ENCODE measurements around the gene FAM8A1.

Gene FAM8A1

DNA sequence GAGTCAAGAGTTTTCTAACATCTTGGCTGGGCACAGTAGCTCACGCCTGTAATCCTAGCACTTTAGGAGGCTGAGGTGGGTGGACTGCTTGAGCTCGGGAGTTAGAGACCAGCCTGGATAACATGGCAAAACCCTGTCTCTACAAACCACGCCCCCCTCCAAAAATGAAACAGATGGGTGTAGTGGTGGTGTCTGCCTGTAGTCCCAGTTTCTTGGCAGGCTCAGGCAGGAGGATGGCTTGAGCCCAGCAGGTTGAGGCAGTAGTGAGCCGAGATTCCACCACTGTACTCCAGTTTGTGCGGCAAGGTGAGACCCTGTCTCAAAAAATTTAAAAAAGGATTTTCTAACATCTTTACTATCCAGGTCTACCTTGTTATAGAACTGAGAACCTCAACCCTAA lies 22.0 kb downstream of the FAM8A1 start:
- DNase-seq (ENCODE audit: low read depth) = no peak
- no peak overlapping the region for H3K4me3 ChIP-seq (ENCODE audit: low read depth, low read length)
- TF ChIP-seq, protein P1, sequence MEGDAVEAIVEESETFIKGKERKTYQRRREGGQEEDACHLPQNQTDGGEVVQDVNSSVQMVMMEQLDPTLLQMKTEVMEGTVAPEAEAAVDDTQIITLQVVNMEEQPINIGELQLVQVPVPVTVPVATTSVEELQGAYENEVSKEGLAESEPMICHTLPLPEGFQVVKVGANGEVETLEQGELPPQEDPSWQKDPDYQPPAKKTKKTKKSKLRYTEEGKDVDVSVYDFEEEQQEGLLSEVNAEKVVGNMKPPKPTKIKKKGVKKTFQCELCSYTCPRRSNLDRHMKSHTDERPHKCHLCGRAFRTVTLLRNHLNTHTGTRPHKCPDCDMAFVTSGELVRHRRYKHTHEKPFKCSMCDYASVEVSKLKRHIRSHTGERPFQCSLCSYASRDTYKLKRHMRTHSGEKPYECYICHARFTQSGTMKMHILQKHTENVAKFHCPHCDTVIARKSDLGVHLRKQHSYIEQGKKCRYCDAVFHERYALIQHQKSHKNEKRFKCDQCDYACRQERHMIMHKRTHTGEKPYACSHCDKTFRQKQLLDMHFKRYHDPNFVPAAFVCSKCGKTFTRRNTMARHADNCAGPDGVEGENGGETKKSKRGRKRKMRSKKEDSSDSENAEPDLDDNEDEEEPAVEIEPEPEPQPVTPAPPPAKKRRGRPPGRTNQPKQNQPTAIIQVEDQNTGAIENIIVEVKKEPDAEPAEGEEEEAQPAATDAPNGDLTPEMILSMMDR (IDR thresholded peaks at IDR 0.05; ENCODE audit: control insufficient read depth, extremely low read depth, insufficient read depth) = no peak

DNA sequence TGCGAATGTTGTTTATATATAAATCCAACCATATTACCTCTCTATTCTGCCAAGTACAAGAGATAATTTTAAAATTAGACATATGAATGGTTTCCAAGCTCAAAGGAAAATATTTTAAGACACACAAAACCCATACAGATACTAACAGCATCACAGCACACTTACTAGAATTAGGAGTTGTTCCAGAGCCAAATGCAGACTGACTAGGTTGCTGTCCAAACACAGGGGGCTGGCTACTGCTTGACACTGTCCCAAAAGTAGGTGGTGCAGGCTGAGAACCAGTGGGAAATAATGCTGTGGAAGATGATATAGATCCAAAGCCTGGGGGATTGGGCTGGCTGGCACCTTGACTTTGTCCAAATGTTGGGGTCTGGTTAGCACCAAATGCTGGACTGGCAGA lies 24.3 kb downstream of the FAM8A1 start:
- no peak for DNase-seq (ENCODE audit: low read depth)
- H3K4me3 ChIP-seq (ENCODE audit: low read depth, low read length) = no peak overlapping the region
- TF ChIP-seq, protein P1 (IDR thresholded peaks at IDR 0.05; ENCODE audit: control insufficient read depth, extremely low read depth, insufficient read depth) = no peak

DNA sequence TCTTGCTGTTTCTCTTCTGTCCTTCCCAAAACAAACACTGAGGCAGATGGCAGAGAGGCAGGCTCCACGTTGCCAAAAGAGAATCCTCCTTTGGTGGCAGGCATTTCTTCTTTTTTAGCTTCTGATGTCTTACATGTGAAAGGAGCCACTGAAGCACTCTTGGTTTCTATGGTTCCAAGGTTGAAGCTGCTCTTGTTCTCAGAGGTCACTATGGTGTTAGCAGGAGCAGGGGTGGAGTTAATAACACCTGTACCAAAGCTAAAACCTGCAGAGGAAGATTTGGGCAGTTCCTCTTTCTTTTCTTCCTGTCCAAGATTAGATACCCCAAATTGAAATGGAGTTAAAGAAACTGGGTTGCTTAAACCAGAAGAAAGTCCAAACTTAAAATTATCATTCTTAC lies 28.8 kb downstream of the FAM8A1 start:
- H3K4me3 ChIP-seq (ENCODE audit: low read depth, low read length) = no peak overlapping the region
- DNase-seq (ENCODE audit: low read depth) = no peak
- TF ChIP-seq, protein P1 (IDR thresholded peaks at IDR 0.05; ENCODE audit: control insufficient read depth, extremely low read depth, insufficient read depth) = no peak

DNA sequence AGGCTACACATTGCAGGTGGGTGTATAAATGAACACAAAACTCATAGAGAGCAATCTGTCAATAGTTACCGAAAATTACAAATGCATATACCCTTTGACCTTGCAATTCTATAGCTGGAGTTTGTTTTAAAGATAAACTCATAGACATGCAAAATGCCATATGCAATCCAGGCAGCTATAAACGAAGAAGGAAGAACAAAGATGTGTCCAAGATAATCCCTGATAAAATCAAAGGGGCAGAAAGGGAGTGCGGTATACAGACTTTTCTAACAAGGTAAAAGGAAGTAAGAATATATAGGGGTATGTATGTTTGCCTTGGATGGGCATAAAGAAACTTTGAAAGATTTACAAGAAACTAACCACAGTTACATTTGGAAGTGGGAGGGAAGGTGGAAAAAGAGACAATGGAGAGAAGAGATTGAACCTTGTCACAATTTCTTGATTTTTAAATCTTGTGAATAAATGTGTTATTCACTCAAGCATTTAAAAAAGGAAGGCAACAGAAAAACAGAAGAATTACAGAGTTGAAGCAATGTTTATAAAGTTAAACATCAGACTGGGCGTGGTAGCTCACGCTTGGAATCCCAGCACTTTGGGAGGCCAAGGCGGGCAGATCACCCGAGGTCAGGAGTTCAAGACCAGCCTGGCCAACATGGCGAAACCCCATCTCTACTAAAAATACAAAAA lies 29.9 kb downstream of the FAM8A1 start:
- DNase-seq (ENCODE audit: low read depth) = no peak
- TF ChIP-seq, protein P1 (IDR thresholded peaks at IDR 0.05; ENCODE audit: control insufficient read depth, extremely low read depth, insufficient read depth) = no peak
- H3K4me3 ChIP-seq (ENCODE audit: low read depth, low read length) = no peak overlapping the region

DNA sequence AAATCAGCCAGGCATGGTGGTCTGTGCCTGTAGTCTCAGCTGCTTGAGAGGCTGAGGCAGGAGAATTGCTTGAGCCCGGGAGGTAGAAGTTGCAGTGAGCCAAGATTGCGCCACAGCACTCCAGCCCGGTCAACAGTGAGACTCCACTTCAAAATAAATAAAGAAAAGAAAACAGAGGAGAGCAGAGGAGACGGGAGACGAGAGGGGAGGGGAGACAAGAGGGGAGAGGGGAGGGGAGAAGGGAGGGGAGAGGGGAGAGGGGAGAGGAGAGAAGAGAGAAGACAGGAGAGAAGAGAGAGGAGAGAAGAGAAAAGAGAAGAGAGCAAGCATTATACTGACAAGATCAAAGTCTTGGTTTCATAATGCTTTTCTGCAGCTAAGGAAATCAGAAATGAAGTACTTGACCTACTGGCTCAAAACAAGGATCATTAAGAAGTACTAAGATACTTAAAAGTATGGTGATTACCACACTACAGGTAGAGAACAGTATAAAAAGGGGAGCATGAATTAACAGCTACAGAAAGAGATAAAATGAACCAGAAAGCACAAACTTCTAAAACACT lies 30.5 kb downstream of the FAM8A1 start:
- no peak overlapping the region for H3K4me3 ChIP-seq (ENCODE audit: low read depth, low read length)

DNA sequence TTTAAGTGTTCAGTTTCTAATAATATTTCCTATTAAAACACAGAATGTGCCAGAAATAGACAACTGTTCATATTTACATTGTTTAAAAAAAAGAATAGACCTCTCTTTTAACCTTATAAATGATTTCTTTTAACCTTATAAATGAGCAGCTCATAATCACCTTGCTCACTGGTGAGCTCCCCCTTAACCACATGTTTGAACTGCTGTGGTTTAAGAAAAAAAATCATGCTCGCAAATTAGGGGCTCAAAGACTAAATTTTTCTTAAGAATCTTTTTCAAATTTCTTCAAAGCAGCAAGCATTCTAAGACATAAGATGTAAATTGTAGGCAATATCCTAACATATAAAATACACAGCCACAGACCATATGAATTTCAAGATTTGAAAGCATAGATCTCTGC lies 32.8 kb downstream of the FAM8A1 start:
- no peak for DNase-seq (ENCODE audit: low read depth)
- H3K4me3 ChIP-seq (ENCODE audit: low read depth, low read length) = no peak overlapping the region
- TF ChIP-seq, protein P1 (IDR thresholded peaks at IDR 0.05; ENCODE audit: control insufficient read depth, extremely low read depth, insufficient read depth) = no peak

More for the DNA sequence above, 30.5 kb downstream of the FAM8A1 start:
- TF ChIP-seq, protein P1 (IDR thresholded peaks at IDR 0.05; ENCODE audit: control insufficient read depth, extremely low read depth, insufficient read depth) = no peak
- no peak for DNase-seq (ENCODE audit: low read depth)

Measured in LNCaP clone FGC (cell line).